Gastrocnemius medialis (tissue), 4 donors: ENCODE results near the gene DENND5B. TPM values are rescaled to one million over a fixed set of nuclear protein-coding genes. Genes with fewer than 3 reads are reported as not detected.
"Not testable (repeated sequence)": the region's sequence is repeated elsewhere in the genome, so short reads cannot be mapped to it uniquely, and the experiment has no call there.

Experiments used
- ATAC-seq, 2 donors: fragments of 150-250 bp; one replicate each; pipeline ENCODE4 v1.9.1; 2016
- DNase-seq, 2 donors: peaks; one replicate each; pipeline ENCODE4 v3.0.0-alpha.2; 2019
- H3K27ac ChIP-seq, 4 donors: fragments of 200-600 bp; sonication (generic); 1 replicate in 1 of 4; 2 replicates in 3 of 4; pipeline ENCODE4 v1.5.1; 2016 to 2018; ENCODE audit warnings: mild to moderate bottlenecking in 2 of 4, moderate library complexity in 1 of 4
- H3K27me3 ChIP-seq, 3 donors: fragments of 200-600 bp; sonication (generic) in 2 of 3; 1 replicate in 1 of 3; 2 replicates in 2 of 3; pipeline versions ENCODE4 v1.5.1 to v1.6.0; 2016 to 2019; ENCODE audit warnings: mild to moderate bottlenecking in 1 of 3, moderate library complexity in 1 of 3
- H3K36me3 ChIP-seq, 2 donors: fragments of 200-600 bp; sonication (generic) in 1 of 2; one replicate each; pipeline ENCODE4 v1.5.1; 2017 to 2018
- H3K4me1 ChIP-seq, 2 donors: fragments of 200-600 bp; sonication (generic) in 1 of 2; one replicate each; pipeline ENCODE4 v1.5.1; 2016 to 2017; ENCODE audit warnings: mild to moderate bottlenecking in 2 of 2
- H3K4me3 ChIP-seq, 4 donors: fragments of 200-600 bp; sonication (generic) in 3 of 4; 1 replicate in 1 of 4; 2 replicates in 3 of 4; pipeline ENCODE4 v1.5.1; 2016 to 2019; ENCODE audit warnings: mild to moderate bottlenecking in 2 of 4
- H3K9me3 ChIP-seq, 3 donors: fragments of 200-600 bp; sonication (generic) in 2 of 3; 1 replicate in 1 of 3; 2 replicates in 2 of 3; pipeline ENCODE4 v1.5.1; 2016 to 2019
- CTCF ChIP-seq, 5 experiments: fragments of 450-650 bp in 3 of 5; fragments of 200-600 bp in 2 of 5; sonication (generic) in 2 of 5; IDR thresholded peaks in 4 of 5; conservative IDR thresholded peaks in 1 of 5; 1 replicate in 4 of 5; 2 replicates in 1 of 5; pipeline ENCODE4 v1.5.1; 2016 to 2019; ENCODE audit warnings: antibody characterized with exemption in 5 of 5, mild to moderate bottlenecking in 3 of 5, moderate library complexity in 3 of 5
- POLR2A ChIP-seq, 2 donors: fragments of 450-650 bp; IDR thresholded peaks; one replicate each; pipeline ENCODE4 v1.6.1; 2017; ENCODE audit warnings: antibody characterized with exemption in 2 of 2, mild to moderate bottlenecking in 2 of 2, moderate library complexity in 2 of 2
- in situ Hi-C, 4 donors: fragments of 200-750 bp; cut with MboI; loops; one replicate each; pipeline versions ENCODE4 v1.15.0 to v1.8.0; 2017; ENCODE audit warnings: low sequenced_read_pairs in 4 of 4
- intact Hi-C: fragments of 100-400 bp; cut with DNase I; formaldehyde crosslinking; loops from one replicate; pipeline ENCODE4 v1.15.1; 2023; ENCODE audit warnings: low total_unique reads
- total RNA-seq, 4 donors: library from RNA; depleted of rRNA; stranded (reverse); fragments of >200 nt; gene quantifications; one replicate each; pipeline versions ENCODE4 v1.1.0 to v1.2.3, GENCODE V29; 2016

Gene DENND5B
- total RNA-seq, 4 donors from 2014 or later, result 12.5 to 33.7 (median 26.7) TPM

- Histone ChIP-seq H3K27ac (no peak overlapping the region), H3K27me3 (no peaks in the 10 kb centered on the region), H3K4me3 (no peak overlapping the region), H3K36me3 (no peaks in the 10 kb centered on the region), H3K9me3 (no peaks in the 10 kb centered on the region), H3K4me1 (peaks cover 3 to 20% of the 10 kb centered on the region in 2 donors)
- in situ Hi-C loops (no loop called here), intact Hi-C loops (no loop called here)
- DNase-seq, result no peak
- TF ChIP-seq POLR2A (IDR thresholded peaks at IDR 0.05) (no peak), CTCF (IDR thresholded peaks at IDR 0.05 in 4 of 5, conservative IDR thresholded peaks at IDR 0.05 in 1 of 5) (no peak)
- no peak for ATAC-seq
Observed at GRCh38 chr12:31504625-31505222, 86.2 kb downstream of the DENND5B start.

- DNase-seq, H3K4me3 ChIP-seq, H3K9me3 ChIP-seq, H3K36me3 ChIP-seq, in situ Hi-C loops, ATAC-seq, H3K27ac ChIP-seq, H3K27me3 ChIP-seq, intact Hi-C loops: not testable (repeated sequence)
- H3K4me1 ChIP-seq, result peaks cover 15 to 32% of the 10 kb centered on the region in 2 donors
Observed at GRCh38 chr12:31501014-31501413, 89.9 kb downstream of the DENND5B start.

GRCh38 chr12:31499567-31499966 lies 91.4 kb downstream of the DENND5B start:
- peaks cover 15 to 35% of the 10 kb centered on the region in 2 donors for H3K4me1 ChIP-seq
- intact Hi-C loops, result no loop called here
- no peaks in the 10 kb centered on the region for H3K27me3 ChIP-seq
- no peak overlapping the region for H3K4me3 ChIP-seq
- no peaks in the 10 kb centered on the region for H3K9me3 ChIP-seq
- H3K27ac ChIP-seq, result no peak overlapping the region
- no peak for DNase-seq
- H3K36me3 ChIP-seq, result no peaks in the 10 kb centered on the region
- in situ Hi-C loops, result no loop called here
- no peak for TF ChIP-seq POLR2A (IDR thresholded peaks at IDR 0.05)
- no peak for TF ChIP-seq CTCF (IDR thresholded peaks at IDR 0.05 in 4 of 5, conservative IDR thresholded peaks at IDR 0.05 in 1 of 5)
- ATAC-seq, result no peak

- Histone ChIP-seq H3K4me1 (peaks cover 15 to 35% of the 10 kb centered on the region in 2 donors), H3K36me3 (no peaks in the 10 kb centered on the region), H3K27me3 (no peaks in the 10 kb centered on the region), H3K27ac (no peak overlapping the region), H3K4me3 (no peak overlapping the region), H3K9me3 (no peaks in the 10 kb centered on the region)
- in situ Hi-C loops (no loop called here), intact Hi-C loops (no loop called here)
- TF ChIP-seq CTCF (IDR thresholded peaks at IDR 0.05 in 4 of 5, conservative IDR thresholded peaks at IDR 0.05 in 1 of 5), result no peak
- no peak for TF ChIP-seq POLR2A (IDR thresholded peaks at IDR 0.05)
- DNase-seq, result no peak
- ATAC-seq, result no peak
Observed at GRCh38 chr12:31498424-31498823, 92.5 kb downstream of the DENND5B start.

GRCh38 chr12:31496257-31496656 lies 94.7 kb downstream of the DENND5B start:
- no peaks in the 10 kb centered on the region for H3K36me3 ChIP-seq
- peaks cover 31 to 35% of the 10 kb centered on the region in 2 donors for H3K4me1 ChIP-seq
- H3K27me3 ChIP-seq, result no peaks in the 10 kb centered on the region
- TF ChIP-seq CTCF (IDR thresholded peaks at IDR 0.05 in 4 of 5, conservative IDR thresholded peaks at IDR 0.05 in 1 of 5) (no peak), POLR2A (IDR thresholded peaks at IDR 0.05) (no peak)
- no peak for DNase-seq
- intact Hi-C loops, result no loop called here
- no peak for ATAC-seq
- H3K9me3 ChIP-seq, result no peaks in the 10 kb centered on the region
- no peak overlapping the region for H3K4me3 ChIP-seq
- peak overlapping the region in 3 of 4 donors; percentile 8 to 53 (median 14) for H3K27ac ChIP-seq
- in situ Hi-C loops, result no loop called here
